GM20000 (cell line): Measurements from ENCODE around the gene CYTH1.

Source experiments
- DNase-seq: peaks from one replicate; pipeline ENCODE4 v3.0.0; 2012; ENCODE audit warnings: low spot score
- TF ChIP-seq, protein P1 (sequence below): IDR thresholded peaks from 2 replicates; pipeline ENCODE4 v1.5.1; 2012; ENCODE audit warnings: mild to moderate bottlenecking, control low read depth; ENCODE audit errors: extremely low read depth, missing control alignments

CYTH1 gene

DNA sequence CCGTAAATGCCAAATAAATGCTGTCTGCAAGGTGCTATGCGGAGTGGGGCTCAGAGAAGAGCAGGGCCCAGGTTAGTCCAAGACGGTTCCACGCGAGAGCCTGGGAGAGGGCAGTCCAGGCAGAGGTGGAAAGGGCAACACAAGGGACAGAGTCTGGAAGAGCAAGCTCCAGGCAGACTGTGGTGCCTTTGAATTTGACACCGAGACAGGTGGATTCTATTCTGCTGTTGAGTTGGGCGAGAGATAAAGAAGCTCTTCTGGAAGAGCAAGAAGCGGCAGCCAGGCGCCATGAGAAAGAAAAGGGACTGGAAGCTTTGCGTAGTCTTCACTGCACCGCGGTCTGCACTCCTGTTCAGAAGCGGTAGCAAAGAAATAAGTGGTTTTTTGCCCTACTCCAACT, 55.6 kb downstream of the CYTH1 start:
- TF ChIP-seq, protein P1, sequence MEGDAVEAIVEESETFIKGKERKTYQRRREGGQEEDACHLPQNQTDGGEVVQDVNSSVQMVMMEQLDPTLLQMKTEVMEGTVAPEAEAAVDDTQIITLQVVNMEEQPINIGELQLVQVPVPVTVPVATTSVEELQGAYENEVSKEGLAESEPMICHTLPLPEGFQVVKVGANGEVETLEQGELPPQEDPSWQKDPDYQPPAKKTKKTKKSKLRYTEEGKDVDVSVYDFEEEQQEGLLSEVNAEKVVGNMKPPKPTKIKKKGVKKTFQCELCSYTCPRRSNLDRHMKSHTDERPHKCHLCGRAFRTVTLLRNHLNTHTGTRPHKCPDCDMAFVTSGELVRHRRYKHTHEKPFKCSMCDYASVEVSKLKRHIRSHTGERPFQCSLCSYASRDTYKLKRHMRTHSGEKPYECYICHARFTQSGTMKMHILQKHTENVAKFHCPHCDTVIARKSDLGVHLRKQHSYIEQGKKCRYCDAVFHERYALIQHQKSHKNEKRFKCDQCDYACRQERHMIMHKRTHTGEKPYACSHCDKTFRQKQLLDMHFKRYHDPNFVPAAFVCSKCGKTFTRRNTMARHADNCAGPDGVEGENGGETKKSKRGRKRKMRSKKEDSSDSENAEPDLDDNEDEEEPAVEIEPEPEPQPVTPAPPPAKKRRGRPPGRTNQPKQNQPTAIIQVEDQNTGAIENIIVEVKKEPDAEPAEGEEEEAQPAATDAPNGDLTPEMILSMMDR: no peak

DNA sequence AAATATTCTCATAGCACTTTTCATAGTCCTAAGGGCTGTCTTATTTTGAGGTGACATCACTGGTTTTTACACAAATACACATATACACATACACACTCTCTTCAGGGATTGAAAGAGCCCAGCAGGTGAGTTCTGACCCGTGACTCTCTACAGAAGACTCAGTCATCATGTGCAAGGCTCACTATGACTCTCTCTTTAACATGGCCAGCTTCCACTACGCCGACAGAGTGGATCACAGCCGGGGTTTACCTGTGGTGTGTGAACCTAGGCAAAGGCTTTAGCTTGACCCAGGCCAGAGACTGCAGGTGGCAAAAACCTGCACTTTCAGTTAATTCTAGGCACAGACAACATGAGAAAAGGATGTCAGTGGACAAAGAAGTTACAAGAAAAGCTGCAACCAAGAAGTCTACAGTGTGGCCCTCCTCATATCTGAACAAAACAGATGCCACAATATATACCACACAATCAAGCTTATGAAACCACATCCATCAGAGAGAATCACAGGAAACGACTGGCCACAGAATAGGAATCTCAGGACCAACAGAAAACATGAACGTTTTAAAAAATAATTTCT, 56.5 kb downstream of the CYTH1 start:
- TF ChIP-seq, protein P1: no peak
- DNase-seq: peak; percentile 45

More for the DNA sequence above, 55.6 kb downstream of the CYTH1 start:
- DNase-seq: no peak

DNA sequence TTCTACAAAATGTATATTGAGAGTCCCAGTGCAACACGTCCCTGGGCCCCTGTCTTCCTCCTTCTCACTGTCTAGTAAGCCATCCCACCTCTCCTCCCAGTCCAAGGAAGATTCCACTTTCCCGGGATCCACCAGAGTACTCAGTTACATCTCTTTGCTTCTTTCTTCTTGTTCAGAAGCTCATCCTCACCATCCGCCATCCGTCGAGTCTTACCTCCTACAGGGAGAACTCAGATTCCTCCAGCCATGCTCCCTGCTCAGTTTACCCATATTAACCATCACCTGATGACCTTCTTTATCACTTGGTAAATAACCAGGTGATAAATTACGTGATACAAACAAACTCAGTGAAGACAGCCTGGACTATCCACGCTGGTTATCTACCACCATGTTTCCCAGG, 57.1 kb downstream of the CYTH1 start:
- TF ChIP-seq, protein P1: no peak
- DNase-seq: no peak

DNA sequence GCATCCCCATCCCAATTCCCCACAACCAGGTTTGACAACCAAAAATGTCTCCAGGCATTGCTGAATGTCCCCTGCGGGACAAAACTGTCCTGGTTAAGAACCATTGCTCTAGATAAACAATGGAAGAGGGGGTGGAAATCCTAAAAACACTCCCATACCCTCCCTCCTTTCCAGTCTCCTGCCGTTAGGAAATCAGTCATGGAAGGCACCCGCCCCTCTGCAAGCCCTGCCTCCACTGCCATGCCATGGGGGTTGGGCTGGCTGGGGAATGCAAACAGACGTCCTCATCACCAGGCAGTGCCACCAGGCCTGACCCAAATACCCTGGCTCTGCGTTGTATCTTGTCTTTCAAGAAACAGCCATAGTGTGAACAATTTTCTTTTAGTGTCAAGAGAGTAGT, 57.5 kb downstream of the CYTH1 start:
- TF ChIP-seq, protein P1: no peak
- no peak for DNase-seq

DNA sequence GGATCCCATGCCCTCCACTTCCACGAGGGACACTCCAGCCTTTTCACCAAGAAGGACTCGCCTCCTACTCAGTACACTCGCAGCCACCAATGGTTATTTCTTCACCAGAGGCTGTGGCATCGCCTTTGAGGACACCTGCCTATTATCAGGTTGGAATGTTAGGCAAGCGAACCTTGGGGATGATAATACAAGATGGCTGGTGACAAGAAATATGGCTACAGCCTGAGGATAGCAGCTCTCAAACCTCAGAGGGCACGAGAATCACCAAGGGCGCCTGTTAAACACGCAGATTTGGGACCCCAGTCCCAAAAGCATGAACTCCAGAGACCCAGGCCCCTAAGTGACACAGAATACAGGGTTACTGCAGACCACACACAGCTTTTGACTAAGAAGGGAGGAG, 58.1 kb downstream of the CYTH1 start:
- TF ChIP-seq, protein P1: no peak
- DNase-seq: no peak

GRCh38 chr17:78723001-78723796, 58.9 kb downstream of the CYTH1 start:
- TF ChIP-seq, protein P1: no peak
- DNase-seq: no peak

- TF ChIP-seq, protein P1: no peak
- DNase-seq: peak; percentile 51
Observed at GRCh38 chr17:78722246-78722761, 59.8 kb downstream of the CYTH1 start.
